Natural killer cell treated with Interleukin-12 subunit alpha and Interleukin-12 subunit beta and Interleukin-15 and Interleukin-18, amount 100 ng/mL, for 72 hours (primary cell): Measurements from ENCODE around the gene CCDC28A. TPM values are rescaled to one million over a fixed set of nuclear protein-coding genes. Genes with fewer than 3 reads are reported as not detected.

Source experiments
- ATAC-seq, 2 donors: fragments of 150-1000 bp; cut with Tn5 transposase in 1 of 2; sonication (Bioruptor Pico), chemical (Tn5 transposase) in 1 of 2; 2 replicates each; pipeline ENCODE4 v1.10.0; 2021
- DNase-seq: peaks from one replicate; pipeline ENCODE4 v3.0.0; 2022; ENCODE audit warnings: low spot score
- H3K27ac Mint-ChIP-seq, 2 donors: 1 replicate in 1 of 2; 2 replicates in 1 of 2; pipeline ENCODE4 v1.8.0; 2022; ENCODE audit warnings: mixed read lengths in 2 of 2, mild to moderate bottlenecking in 1 of 2, moderate library complexity in 1 of 2
- H3K27me3 Mint-ChIP-seq, 2 donors: 1 replicate in 1 of 2; 2 replicates in 1 of 2; pipeline ENCODE4 v1.8.0; 2022; ENCODE audit warnings: mixed read lengths in 2 of 2
- H3K36me3 Mint-ChIP-seq: one replicate; pipeline ENCODE4 v1.8.0; 2022; ENCODE audit warnings: mixed read lengths
- H3K4me1 Mint-ChIP-seq, 2 donors: 1 replicate in 1 of 2; 2 replicates in 1 of 2; pipeline ENCODE4 v1.8.0; 2022; ENCODE audit warnings: low read depth in 2 of 2, mixed read lengths in 2 of 2, mild to moderate bottlenecking in 1 of 2
- H3K4me3 Mint-ChIP-seq: one replicate; pipeline ENCODE4 v1.8.0; 2022; ENCODE audit warnings: mixed read lengths
- H3K9me3 Mint-ChIP-seq: 2 replicates; pipeline ENCODE4 v1.8.0; 2022; ENCODE audit warnings: mixed read lengths
- total RNA-seq, 2 donors: library from RNA; stranded (reverse); gene quantifications; one replicate each; pipeline ENCODE4 v1.2.3, GENCODE V29; 2022

Gene CCDC28A
- total RNA-seq, 2 donors from 2014 or later: 13.5 to 16.4 TPM

GRCh38 chr6:138832182-138832581 is 58.6 kb downstream of the CCDC28A start:
- H3K27ac Mint-ChIP-seq: no peak overlapping the region
- no peaks in the 10 kb centered on the region for H3K4me1 Mint-ChIP-seq
- no peaks in the 10 kb centered on the region for H3K9me3 Mint-ChIP-seq
- H3K27me3 Mint-ChIP-seq: no peaks in the 10 kb centered on the region
- ATAC-seq (no peak), DNase-seq (no peak)
- no peak overlapping the region for H3K4me3 Mint-ChIP-seq
- H3K36me3 Mint-ChIP-seq: no peaks in the 10 kb centered on the region

GRCh38 chr6:138833816-138834539 is 60.4 kb downstream of the CCDC28A start:
- Mint-ChIP-seq H3K9me3 (no peaks in the 10 kb centered on the region), H3K4me1 (no peaks in the 10 kb centered on the region), H3K27me3 (no peaks in the 10 kb centered on the region), H3K4me3 (no peak overlapping the region), H3K36me3 (no peaks in the 10 kb centered on the region), H3K27ac (no peak overlapping the region)
- DNase-seq (no peak), ATAC-seq (no peak)

- Mint-ChIP-seq H3K9me3 (no peaks in the 10 kb centered on the region), H3K27ac (no peak overlapping the region), H3K4me1 (no peaks in the 10 kb centered on the region), H3K4me3 (no peak overlapping the region), H3K36me3 (no peaks in the 10 kb centered on the region), H3K27me3 (no peaks in the 10 kb centered on the region)
- DNase-seq: no peak
- no peak for ATAC-seq
These were observed 63.7 kb downstream of the CCDC28A start for GRCh38 chr6:138837246-138837645.

Other genes with a start within 250 kb of the CCDC28A start
- not detected for gene ECT2L, start 22.3 kb downstream of the CCDC28A start, total RNA-seq
- gene REPS1, start 214.5 kb downstream of the CCDC28A start, total RNA-seq: 10 to 100 TPM; 43.4 to 68.6 TPM